GM08714 (cell line): ENCODE results near the gene APOBEC3B.
"Not testable (repeated sequence)": the region's sequence is repeated elsewhere in the genome, so short reads cannot be mapped to it uniquely, and the experiment has no call there.

ENCODE experiments used
- H3K4me3 ChIP-seq: fragments of 200-500 bp; sonication (Bioruptor generic); 2 replicates; pipeline ENCODE4 v1.5.1; 2014; ENCODE audit warnings: mild to moderate bottlenecking, low read length, inconsistent platforms
- ZNF274 ChIP-seq: IDR thresholded peaks from 2 replicates; pipeline ENCODE4 v1.6.1; 2012; ENCODE audit warnings: mild to moderate bottlenecking, low read depth, low read length

The APOBEC3B gene

GRCh38 chr22:38986629-38987028, 4.5 kb downstream of the APOBEC3B start:
- TF ChIP-seq ZNF274: no peak
- no peak overlapping the region for H3K4me3 ChIP-seq

- no peak overlapping the region for H3K4me3 ChIP-seq
- no peak for TF ChIP-seq ZNF274
Observed at GRCh38 chr22:38987171-38987895, 5.2 kb downstream of the APOBEC3B start.

GRCh38 chr22:38989466-38989865, 7.3 kb downstream of the APOBEC3B start:
- H3K4me3 ChIP-seq: no peak overlapping the region
- TF ChIP-seq ZNF274: no peak

- H3K4me3 ChIP-seq: not testable (repeated sequence)
Observed at GRCh38 chr22:38992871-38993371, 10.8 kb downstream of the APOBEC3B start.

GRCh38 chr22:38996105-38996504, 14.0 kb downstream of the APOBEC3B start:
- no peak overlapping the region for H3K4me3 ChIP-seq
- no peak for TF ChIP-seq ZNF274

GRCh38 chr22:38997518-38997917, 15.4 kb downstream of the APOBEC3B start:
- no peak for TF ChIP-seq ZNF274

GRCh38 chr22:39003165-39003638, 21.1 kb downstream of the APOBEC3B start:
- TF ChIP-seq ZNF274: no peak
- H3K4me3 ChIP-seq: no peak overlapping the region

More at GRCh38 chr22:38997518-38997917, 15.4 kb downstream of the APOBEC3B start:
- H3K4me3 ChIP-seq: no peak overlapping the region

GRCh38 chr22:39007177-39007576, 25.0 kb downstream of the APOBEC3B start:
- no peak overlapping the region for H3K4me3 ChIP-seq
- TF ChIP-seq ZNF274: no peak

GRCh38 chr22:39008271-39008850, 26.2 kb downstream of the APOBEC3B start:
- H3K4me3 ChIP-seq: not testable (repeated sequence)

- TF ChIP-seq ZNF274: no peak
Observed at GRCh38 chr22:39010946-39011345, 28.8 kb downstream of the APOBEC3B start.

GRCh38 chr22:39012533-39013511, 30.7 kb downstream of the APOBEC3B start:
- H3K4me3 ChIP-seq: no peak overlapping the region; the same call in 1 of the 2 replicates
- no peak for TF ChIP-seq ZNF274

More at GRCh38 chr22:39010946-39011345, 28.8 kb downstream of the APOBEC3B start:
- no peak overlapping the region for H3K4me3 ChIP-seq

GRCh38 chr22:39013561-39013941, 31.4 kb downstream of the APOBEC3B start:
- H3K4me3 ChIP-seq: peak overlapping the region; percentile 91; the same call in 1 of the 2 replicates

GRCh38 chr22:39013942-39014722, 32.0 kb downstream of the APOBEC3B start, which contains the start of gene APOBEC3C:
TSS of gene APOBEC3C (plus strand) at chr22:39014257. CDS start at chr22:39014363, 106 bp downstream.
- no peak for TF ChIP-seq ZNF274
- H3K4me3 ChIP-seq: peak within 1 kb of the TSS; percentile 91

- H3K4me3 ChIP-seq: peak overlapping the region; percentile 91
Observed at GRCh38 chr22:39014723-39015121, 32.6 kb downstream of the APOBEC3B start.
